Parathyroid adenoma (tissue), 2 donors: ENCODE measurements around the gene NDUFAF3.

Experiments
- H2AFZ ChIP-seq: fragments of 300-600 bp; sonication (generic); one replicate; pipeline ENCODE4 v1.7.0; 2017; ENCODE audit warnings: antibody characterized with exemption, mild to moderate bottlenecking
- H3K27ac ChIP-seq: fragments of 300-600 bp; sonication (generic); one replicate; pipeline ENCODE4 v1.7.0; 2017
- H3K27me3 ChIP-seq: fragments of 300-600 bp; sonication (generic); one replicate; pipeline ENCODE4 v1.7.0; 2017; ENCODE audit warnings: low read length; ENCODE audit not compliant: control insufficient read depth, insufficient read depth
- H3K36me3 ChIP-seq: fragments of 300-600 bp; sonication (generic); one replicate; pipeline ENCODE4 v1.7.0; 2017; ENCODE audit warnings: low read length; ENCODE audit not compliant: control insufficient read depth, insufficient read depth
- H3K4me1 ChIP-seq: fragments of 300-600 bp; sonication (generic); one replicate; pipeline ENCODE4 v1.7.0; 2017; ENCODE audit warnings: control low read depth
- H3K4me2 ChIP-seq: fragments of 300-600 bp; sonication (generic); one replicate; pipeline ENCODE4 v1.7.0; 2017; ENCODE audit warnings: low read length
- H3K4me3 ChIP-seq: fragments of 300-600 bp; sonication (generic); one replicate; pipeline ENCODE4 v1.7.0; 2017; ENCODE audit warnings: low read depth, low read length
- H3K79me2 ChIP-seq: fragments of 300-600 bp; sonication (generic); one replicate; pipeline ENCODE4 v1.7.0; 2017; ENCODE audit warnings: control low read depth
- H3K9ac ChIP-seq: fragments of 300-600 bp; sonication (generic); one replicate; pipeline ENCODE4 v1.7.0; 2017; ENCODE audit warnings: mild to moderate bottlenecking
- H3K9me3 ChIP-seq: fragments of 300-600 bp; sonication (generic); one replicate; pipeline ENCODE4 v1.7.0; 2017; ENCODE audit warnings: low read length; ENCODE audit not compliant: control insufficient read depth
- TF ChIP-seq, protein P1 (sequence below): fragments of 300-600 bp; sonication (generic); IDR thresholded peaks from one replicate; pipeline ENCODE4 v1.7.0; 2017; ENCODE audit warnings: antibody characterized with exemption, mild to moderate bottlenecking
- donor health status: primary hyperparathyroidism.

NDUFAF3 gene

GRCh38 chr3:49021213-49021812 lies 608 bp upstream of the NDUFAF3 start:
- Histone ChIP-seq H3K27me3 (no peaks in the 10 kb centered on the region), H3K9me3 (no peaks in the 10 kb centered on the region), H3K4me2 (peak overlapping the region; percentile 100), H3K4me3 (peak overlapping the region; percentile 92), H3K9ac (peak overlapping the region; percentile 91), H2AFZ (peak overlapping the region; percentile 92), H3K79me2 (peaks cover 3% of the 10 kb centered on the region), H3K27ac (peak overlapping the region; percentile 97), H3K4me1 (peaks cover 12% of the 10 kb centered on the region), H3K36me3 (no peaks in the 10 kb centered on the region)
- TF ChIP-seq, protein P1, sequence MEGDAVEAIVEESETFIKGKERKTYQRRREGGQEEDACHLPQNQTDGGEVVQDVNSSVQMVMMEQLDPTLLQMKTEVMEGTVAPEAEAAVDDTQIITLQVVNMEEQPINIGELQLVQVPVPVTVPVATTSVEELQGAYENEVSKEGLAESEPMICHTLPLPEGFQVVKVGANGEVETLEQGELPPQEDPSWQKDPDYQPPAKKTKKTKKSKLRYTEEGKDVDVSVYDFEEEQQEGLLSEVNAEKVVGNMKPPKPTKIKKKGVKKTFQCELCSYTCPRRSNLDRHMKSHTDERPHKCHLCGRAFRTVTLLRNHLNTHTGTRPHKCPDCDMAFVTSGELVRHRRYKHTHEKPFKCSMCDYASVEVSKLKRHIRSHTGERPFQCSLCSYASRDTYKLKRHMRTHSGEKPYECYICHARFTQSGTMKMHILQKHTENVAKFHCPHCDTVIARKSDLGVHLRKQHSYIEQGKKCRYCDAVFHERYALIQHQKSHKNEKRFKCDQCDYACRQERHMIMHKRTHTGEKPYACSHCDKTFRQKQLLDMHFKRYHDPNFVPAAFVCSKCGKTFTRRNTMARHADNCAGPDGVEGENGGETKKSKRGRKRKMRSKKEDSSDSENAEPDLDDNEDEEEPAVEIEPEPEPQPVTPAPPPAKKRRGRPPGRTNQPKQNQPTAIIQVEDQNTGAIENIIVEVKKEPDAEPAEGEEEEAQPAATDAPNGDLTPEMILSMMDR: no peak

- Histone ChIP-seq H3K27ac (peak overlapping the region; percentile 97), H3K4me1 (peaks cover 8% of the 10 kb centered on the region), H3K27me3 (no peaks in the 10 kb centered on the region), H3K4me3 (peak overlapping the region; percentile 92), H3K36me3 (no peaks in the 10 kb centered on the region), H3K4me2 (peak overlapping the region; percentile 100), H3K9me3 (no peaks in the 10 kb centered on the region), H3K9ac (peak overlapping the region; percentile 83), H3K79me2 (peaks cover 2% of the 10 kb centered on the region), H2AFZ (no peak overlapping the region)
- TF ChIP-seq, protein P1: no peak
These were observed 809 bp downstream of the NDUFAF3 start for GRCh38 chr3:49022688-49023171.

DNA sequence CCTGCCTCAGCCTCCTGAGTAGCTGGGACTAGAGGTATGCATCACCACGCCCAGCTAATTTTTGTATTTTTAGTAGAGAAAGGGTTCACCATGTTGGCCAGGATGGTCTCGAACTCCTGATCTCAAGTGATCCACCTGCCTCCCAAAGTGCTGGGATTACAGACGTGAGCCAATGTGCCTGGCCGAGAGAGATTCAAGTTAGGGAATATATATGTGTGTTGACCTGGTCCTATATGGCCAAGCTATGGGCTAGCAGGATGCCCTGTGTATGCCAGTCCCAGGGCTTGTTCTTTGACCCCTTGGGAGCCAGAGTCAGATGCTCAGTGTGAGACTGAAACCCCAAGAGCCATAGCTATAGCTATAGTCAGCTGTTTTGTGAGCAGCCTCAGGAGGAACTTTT lies 1.9 kb downstream of the NDUFAF3 start:
- no peaks in the 10 kb centered on the region for H3K36me3 ChIP-seq
- no peak overlapping the region for H3K4me2 ChIP-seq
- no peak overlapping the region for H2AFZ ChIP-seq
- no peak overlapping the region for H3K4me3 ChIP-seq
- TF ChIP-seq, protein P1: no peak
- H3K4me1 ChIP-seq: peaks cover 13% of the 10 kb centered on the region
- H3K27me3 ChIP-seq: no peaks in the 10 kb centered on the region
- no peak overlapping the region for H3K9ac ChIP-seq
- peaks cover 3% of the 10 kb centered on the region for H3K79me2 ChIP-seq
- no peak overlapping the region for H3K27ac ChIP-seq
- H3K9me3 ChIP-seq: no peaks in the 10 kb centered on the region

GRCh38 chr3:49024449-49024848 lies 2.5 kb downstream of the NDUFAF3 start:
- Histone ChIP-seq H3K36me3 (no peaks in the 10 kb centered on the region), H3K27ac (no peak overlapping the region), H3K9ac (no peak overlapping the region), H3K4me2 (no peak overlapping the region), H3K27me3 (no peaks in the 10 kb centered on the region), H2AFZ (no peak overlapping the region), H3K4me1 (peaks cover 11% of the 10 kb centered on the region), H3K79me2 (peaks cover 3% of the 10 kb centered on the region), H3K9me3 (no peaks in the 10 kb centered on the region), H3K4me3 (no peak overlapping the region)
- TF ChIP-seq, protein P1: no peak
